Measurements from ENCODE around the gene CHD1.

Gene CHD1

GRCh38 chr5:98935206-98935605 lies 6.4 kb upstream of the CHD1 start:
- DNase-seq (ENCODE audit: low spot score), result no peak

- no peak for DNase-seq (ENCODE audit: low spot score)
These were observed 5.7 kb upstream of the CHD1 start for GRCh38 chr5:98934546-98934945.

- no peak for DNase-seq (ENCODE audit: low spot score)
These were observed 4.8 kb upstream of the CHD1 start for GRCh38 chr5:98933445-98934072.

- DNase-seq (ENCODE audit: low spot score), result no peak
These were observed 2.4 kb upstream of the CHD1 start for GRCh38 chr5:98930972-98931762.

- no peak for DNase-seq (ENCODE audit: low spot score)
These were observed 997 bp upstream of the CHD1 start for GRCh38 chr5:98929710-98930298.

- peak; percentile 78 for DNase-seq (ENCODE audit: low spot score)
These were observed 576 bp downstream of the CHD1 start for GRCh38 chr5:98927989-98928872.

GRCh38 chr5:98927242-98927988 lies 1.4 kb downstream of the CHD1 start:
- peak; percentile 23 for DNase-seq (ENCODE audit: low spot score)

- DNase-seq (ENCODE audit: low spot score), result no peak
These were observed 4.8 kb downstream of the CHD1 start for GRCh38 chr5:98923966-98924365.

- no peak for DNase-seq (ENCODE audit: low spot score)
These were observed 6.8 kb downstream of the CHD1 start for GRCh38 chr5:98921947-98922505.

- no peak for DNase-seq (ENCODE audit: low spot score)
These were observed 11.4 kb downstream of the CHD1 start for GRCh38 chr5:98917433-98917832.

GRCh38 chr5:98916540-98916939 lies 12.3 kb downstream of the CHD1 start:
- DNase-seq (ENCODE audit: low spot score), result no peak

GRCh38 chr5:98913911-98914310 lies 14.9 kb downstream of the CHD1 start:
- DNase-seq (ENCODE audit: low spot score), result no peak

GRCh38 chr5:98911280-98912040 lies 17.3 kb downstream of the CHD1 start:
- no peak for DNase-seq (ENCODE audit: low spot score)

GRCh38 chr5:98909363-98909762 lies 19.4 kb downstream of the CHD1 start:
- no peak for DNase-seq (ENCODE audit: low spot score)

- DNase-seq (ENCODE audit: low spot score), result no peak
These were observed 20.9 kb downstream of the CHD1 start for GRCh38 chr5:98907951-98908350.

GRCh38 chr5:98906756-98907355 lies 22.0 kb downstream of the CHD1 start:
- DNase-seq (ENCODE audit: low spot score), result no peak

- no peak for DNase-seq (ENCODE audit: low spot score)
These were observed 22.7 kb downstream of the CHD1 start for GRCh38 chr5:98905857-98906688.

- DNase-seq (ENCODE audit: low spot score), result no peak
These were observed 24.0 kb downstream of the CHD1 start for GRCh38 chr5:98904780-98905179.

GRCh38 chr5:98902733-98903132 lies 26.1 kb downstream of the CHD1 start:
- DNase-seq (ENCODE audit: low spot score), result no peak

All from D341Med (cell line).